ENCODE measurements around the gene CYFIP2. TPM values are rescaled to one million over a fixed set of nuclear protein-coding genes. Genes with fewer than 3 reads are reported as not detected.

Gene CYFIP2
- total and polyA plus RNA-seq, 10 of the 15 experiments (the other 5 are each of a cell fraction or from before 2014, with no cell fraction given) = 43.4 to 173 (median 96.0) TPM

GRCh38 chr5:157285310-157286035, 19.6 kb downstream of the CYFIP2 start:
- 95% methylated on average over 10 of the region's 10 CpGs for WGBS (ENCODE audit: insufficient coverage, insufficient replicate concordance, low lambda C conversion rate, missing lambda C conversion rate)
- H3K9me3 ChIP-seq (replicated peaks; ENCODE audit: control insufficient read depth, insufficient read depth, low read length) = peaks cover 5% of the 10 kb centered on the region; the same call in 1 of the 3 replicates
- RAD21 ChIA-PET (ENCODE audit: unreplicated experiment) = no interaction called here
- peaks cover 40% of the 10 kb centered on the region for H3K79me2 ChIP-seq (ENCODE audit: control insufficient read depth, insufficient read depth, low read length)
- intact Hi-C loops (cut with micrococcal nuclease; ENCODE audit: unreplicated experiment) (loop anchor here (10.0 kb wide), 1 partner anchor 1209 kb away; no protein-coding TSS in a partner anchor), in situ Hi-C loops (cut with MboI) (no loop called here)
- SMC1A ChIA-PET (ENCODE audit: uncharacterized antibody, unreplicated experiment) = interaction anchor here (0.7 to 4.2 kb wide), 7 partner anchors 11 to 136 kb away, joined by 3 to 23 read pairs (median 3); no protein-coding TSS in a partner anchor
- peaks cover 21% of the 10 kb centered on the region for H3K4me1 ChIP-seq (ENCODE audit: control insufficient read depth, insufficient read depth, low read length)
- H3K4me2 ChIP-seq (ENCODE audit: control insufficient read depth, insufficient read depth) = no peak overlapping the region
- CTCF ChIA-PET = interaction anchor here (1.0 to 1.4 kb wide), 3 partner anchors 22 to 42 kb away, joined by 3 to 10 read pairs (median 4); no protein-coding TSS in a partner anchor
- H3K36me3 ChIP-seq (ENCODE audit: control insufficient read depth in 2 of 2, insufficient read depth in 2 of 2, low read length in 1 of 2) = peaks cover 12 to 25% of the 10 kb centered on the region in 2 experiments
- H3K4me3 ChIP-seq = no peak overlapping the region
- FAIRE-seq = no peak
- no peak overlapping the region for H3K27ac ChIP-seq (ENCODE audit: control insufficient read depth, insufficient read depth)
- POLR2A ChIA-PET = interaction anchor here (0.7 to 5.7 kb wide), 3 partner anchors 9 to 20 kb away, joined by 3 to 41 read pairs (median 3); no protein-coding TSS in a partner anchor
- peaks cover 7% of the 10 kb centered on the region; the same call in 1 of the 2 replicates for H4K20me1 ChIP-seq (ENCODE audit: control insufficient read depth, insufficient read depth)
- no peak for DNase-seq (ENCODE audit: low read depth, low spot score)
- H3K9ac ChIP-seq (ENCODE audit: control insufficient read depth, insufficient read depth, low read length) = no peak overlapping the region
- ATAC-seq = no peak
- H3K27me3 ChIP-seq (replicated peaks in 1 of 2; ENCODE audit: control insufficient read depth in 2 of 2, insufficient read depth in 2 of 2, low read length in 1 of 2) = no peaks in the 10 kb centered on the region
- no TSS peak for BruUV-seq (replicated peaks)
- H2AFZ ChIP-seq (ENCODE audit: control insufficient read depth, low read depth, low read length) = no peak overlapping the region
- TF ChIP-seq JUNB (IDR thresholded peaks at IDR 0.05) (no peak), ZNF217 (IDR thresholded peaks at IDR 0.05) (no peak), KDM1A (IDR thresholded peaks at IDR 0.05; ENCODE audit: borderline replicate concordance) (no peak), NFYB (IDR thresholded peaks at IDR 0.05; ENCODE audit: insufficient read depth, low read depth, low read length) (no peak), MXI1 (IDR thresholded peaks at IDR 0.05; ENCODE audit: low read depth, low read length) (no peak), TCF7 (IDR thresholded peaks at IDR 0.05; ENCODE audit: borderline replicate concordance) (no peak), IKZF2 (IDR thresholded peaks at IDR 0.05) (no peak), GATAD2B (conservative IDR thresholded peaks at IDR 0.05; ENCODE audit: low read depth) (no peak), ZZZ3 (IDR thresholded peaks at IDR 0.05; ENCODE audit: control insufficient read depth, insufficient read length, low read depth) (no peak), BCL11A (IDR thresholded peaks at IDR 0.05; ENCODE audit: low read depth, low read length) (no peak), SIN3A (IDR thresholded peaks at IDR 0.05; ENCODE audit: low read depth, low read length) (no peak), ZNF384 (IDR thresholded peaks at IDR 0.05; ENCODE audit: borderline replicate concordance, low read depth, low read length) (no peak)
- TF ChIP-seq, protein P1, sequence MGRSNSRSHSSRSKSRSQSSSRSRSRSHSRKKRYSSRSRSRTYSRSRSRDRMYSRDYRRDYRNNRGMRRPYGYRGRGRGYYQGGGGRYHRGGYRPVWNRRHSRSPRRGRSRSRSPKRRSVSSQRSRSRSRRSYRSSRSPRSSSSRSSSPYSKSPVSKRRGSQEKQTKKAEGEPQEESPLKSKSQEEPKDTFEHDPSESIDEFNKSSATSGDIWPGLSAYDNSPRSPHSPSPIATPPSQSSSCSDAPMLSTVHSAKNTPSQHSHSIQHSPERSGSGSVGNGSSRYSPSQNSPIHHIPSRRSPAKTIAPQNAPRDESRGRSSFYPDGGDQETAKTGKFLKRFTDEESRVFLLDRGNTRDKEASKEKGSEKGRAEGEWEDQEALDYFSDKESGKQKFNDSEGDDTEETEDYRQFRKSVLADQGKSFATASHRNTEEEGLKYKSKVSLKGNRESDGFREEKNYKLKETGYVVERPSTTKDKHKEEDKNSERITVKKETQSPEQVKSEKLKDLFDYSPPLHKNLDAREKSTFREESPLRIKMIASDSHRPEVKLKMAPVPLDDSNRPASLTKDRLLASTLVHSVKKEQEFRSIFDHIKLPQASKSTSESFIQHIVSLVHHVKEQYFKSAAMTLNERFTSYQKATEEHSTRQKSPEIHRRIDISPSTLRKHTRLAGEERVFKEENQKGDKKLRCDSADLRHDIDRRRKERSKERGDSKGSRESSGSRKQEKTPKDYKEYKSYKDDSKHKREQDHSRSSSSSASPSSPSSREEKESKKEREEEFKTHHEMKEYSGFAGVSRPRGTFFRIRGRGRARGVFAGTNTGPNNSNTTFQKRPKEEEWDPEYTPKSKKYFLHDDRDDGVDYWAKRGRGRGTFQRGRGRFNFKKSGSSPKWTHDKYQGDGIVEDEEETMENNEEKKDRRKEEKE (IDR thresholded peaks at IDR 0.05) = no peak
- TF ChIP-seq, protein P2, sequence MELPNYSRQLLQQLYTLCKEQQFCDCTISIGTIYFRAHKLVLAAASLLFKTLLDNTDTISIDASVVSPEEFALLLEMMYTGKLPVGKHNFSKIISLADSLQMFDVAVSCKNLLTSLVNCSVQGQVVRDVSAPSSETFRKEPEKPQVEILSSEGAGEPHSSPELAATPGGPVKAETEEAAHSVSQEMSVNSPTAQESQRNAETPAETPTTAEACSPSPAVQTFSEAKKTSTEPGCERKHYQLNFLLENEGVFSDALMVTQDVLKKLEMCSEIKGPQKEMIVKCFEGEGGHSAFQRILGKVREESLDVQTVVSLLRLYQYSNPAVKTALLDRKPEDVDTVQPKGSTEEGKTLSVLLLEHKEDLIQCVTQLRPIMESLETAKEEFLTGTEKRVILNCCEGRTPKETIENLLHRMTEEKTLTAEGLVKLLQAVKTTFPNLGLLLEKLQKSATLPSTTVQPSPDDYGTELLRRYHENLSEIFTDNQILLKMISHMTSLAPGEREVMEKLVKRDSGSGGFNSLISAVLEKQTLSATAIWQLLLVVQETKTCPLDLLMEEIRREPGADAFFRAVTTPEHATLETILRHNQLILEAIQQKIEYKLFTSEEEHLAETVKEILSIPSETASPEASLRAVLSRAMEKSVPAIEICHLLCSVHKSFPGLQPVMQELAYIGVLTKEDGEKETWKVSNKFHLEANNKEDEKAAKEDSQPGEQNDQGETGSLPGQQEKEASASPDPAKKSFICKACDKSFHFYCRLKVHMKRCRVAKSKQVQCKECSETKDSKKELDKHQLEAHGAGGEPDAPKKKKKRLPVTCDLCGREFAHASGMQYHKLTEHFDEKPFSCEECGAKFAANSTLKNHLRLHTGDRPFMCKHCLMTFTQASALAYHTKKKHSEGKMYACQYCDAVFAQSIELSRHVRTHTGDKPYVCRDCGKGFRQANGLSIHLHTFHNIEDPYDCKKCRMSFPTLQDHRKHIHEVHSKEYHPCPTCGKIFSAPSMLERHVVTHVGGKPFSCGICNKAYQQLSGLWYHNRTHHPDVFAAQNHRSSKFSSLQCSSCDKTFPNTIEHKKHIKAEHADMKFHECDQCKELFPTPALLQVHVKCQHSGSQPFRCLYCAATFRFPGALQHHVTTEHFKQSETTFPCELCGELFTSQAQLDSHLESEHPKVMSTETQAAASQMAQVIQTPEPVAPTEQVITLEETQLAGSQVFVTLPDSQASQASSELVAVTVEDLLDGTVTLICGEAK (IDR thresholded peaks at IDR 0.05; ENCODE audit: borderline replicate concordance) = no peak
- TF ChIP-seq, protein P3, sequence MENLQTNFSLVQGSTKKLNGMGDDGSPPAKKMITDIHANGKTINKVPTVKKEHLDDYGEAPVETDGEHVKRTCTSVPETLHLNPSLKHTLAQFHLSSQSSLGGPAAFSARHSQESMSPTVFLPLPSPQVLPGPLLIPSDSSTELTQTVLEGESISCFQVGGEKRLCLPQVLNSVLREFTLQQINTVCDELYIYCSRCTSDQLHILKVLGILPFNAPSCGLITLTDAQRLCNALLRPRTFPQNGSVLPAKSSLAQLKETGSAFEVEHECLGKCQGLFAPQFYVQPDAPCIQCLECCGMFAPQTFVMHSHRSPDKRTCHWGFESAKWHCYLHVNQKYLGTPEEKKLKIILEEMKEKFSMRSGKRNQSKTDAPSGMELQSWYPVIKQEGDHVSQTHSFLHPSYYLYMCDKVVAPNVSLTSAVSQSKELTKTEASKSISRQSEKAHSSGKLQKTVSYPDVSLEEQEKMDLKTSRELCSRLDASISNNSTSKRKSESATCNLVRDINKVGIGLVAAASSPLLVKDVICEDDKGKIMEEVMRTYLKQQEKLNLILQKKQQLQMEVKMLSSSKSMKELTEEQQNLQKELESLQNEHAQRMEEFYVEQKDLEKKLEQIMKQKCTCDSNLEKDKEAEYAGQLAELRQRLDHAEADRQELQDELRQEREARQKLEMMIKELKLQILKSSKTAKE (IDR thresholded peaks at IDR 0.05; ENCODE audit: low read depth, poor library complexity, severe bottlenecking) = no peak
